Iris pigment epithelial cell (primary cell): Measurements from ENCODE around the gene ADGRA1.

Experiments
- DNase-seq: peaks from one replicate; pipeline ENCODE4 v3.0.0-alpha.2; 2011; ENCODE audit warnings: low read depth

Gene ADGRA1

GRCh38 chr10:133076274-133077038 lies 11.3 kb upstream of the ADGRA1 start:
- DNase-seq = no peak

GRCh38 chr10:133079836-133080682 lies 7.7 kb upstream of the ADGRA1 start:
- no peak for DNase-seq

GRCh38 chr10:133080683-133081040 lies 7.1 kb upstream of the ADGRA1 start:
- no peak for DNase-seq

- DNase-seq = no peak
Observed at GRCh38 chr10:133081636-133082035, 6.1 kb upstream of the ADGRA1 start.

- DNase-seq = no peak
Observed at GRCh38 chr10:133082685-133083421, 4.9 kb upstream of the ADGRA1 start.

GRCh38 chr10:133083422-133084100 lies 4.2 kb upstream of the ADGRA1 start:
- no peak for DNase-seq

- DNase-seq = no peak
Observed at GRCh38 chr10:133084491-133084890, 3.2 kb upstream of the ADGRA1 start.

GRCh38 chr10:133085251-133086125 lies 2.2 kb upstream of the ADGRA1 start:
- no peak for DNase-seq

GRCh38 chr10:133086247-133086646 lies 1.5 kb upstream of the ADGRA1 start:
- no peak for DNase-seq

- no peak for DNase-seq
Observed at GRCh38 chr10:133087045-133087678, 562 bp upstream of the ADGRA1 start.

- no peak for DNase-seq
Observed at GRCh38 chr10:133088179-133088955, 643 bp downstream of the ADGRA1 start.

- DNase-seq = no peak
Observed at GRCh38 chr10:133088956-133089800, 1.5 kb downstream of the ADGRA1 start.

GRCh38 chr10:133090101-133090500 lies 2.4 kb downstream of the ADGRA1 start:
- DNase-seq = no peak

- DNase-seq = no peak
Observed at GRCh38 chr10:133090654-133091053, 2.9 kb downstream of the ADGRA1 start.

- DNase-seq = no peak
Observed at GRCh38 chr10:133091316-133091715, 3.6 kb downstream of the ADGRA1 start.

GRCh38 chr10:133093291-133093690 lies 5.6 kb downstream of the ADGRA1 start:
- no peak for DNase-seq

GRCh38 chr10:133094286-133094685 lies 6.6 kb downstream of the ADGRA1 start:
- no peak for DNase-seq

GRCh38 chr10:133094866-133095265 lies 7.1 kb downstream of the ADGRA1 start:
- DNase-seq = no peak

GRCh38 chr10:133095586-133095985 lies 7.9 kb downstream of the ADGRA1 start:
- no peak for DNase-seq
